ENCODE data around the gene OR10H3.
"Not testable (repeated sequence)": the region's sequence is repeated elsewhere in the genome, so short reads cannot be mapped to it uniquely, and the experiment has no call there.

OR10H3 gene, protein sequence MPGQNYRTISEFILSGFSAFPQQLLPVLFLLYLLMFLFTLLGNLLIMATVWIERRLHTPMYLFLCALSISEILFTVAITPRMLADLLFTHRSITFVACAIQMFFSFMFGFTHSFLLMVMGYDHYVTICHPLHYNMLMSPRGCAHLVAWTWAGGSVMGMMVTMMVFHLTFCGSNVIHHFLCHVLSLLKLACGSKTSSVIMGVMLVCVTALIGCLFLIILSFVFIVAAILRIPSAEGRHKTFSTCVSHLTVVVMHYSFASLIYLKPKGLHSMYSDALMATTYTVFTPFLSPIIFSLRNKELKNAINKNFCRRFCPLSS

GRCh38 chr19:15737722-15738121 is at the start of gene OR10H3:
Gene OR10H3 (plus strand): TSS chr19:15737985. CDS start chr19:15741393, 3,408 bp downstream.
- DNase-seq (ENCODE audit: low read depth), result no peak

DNA sequence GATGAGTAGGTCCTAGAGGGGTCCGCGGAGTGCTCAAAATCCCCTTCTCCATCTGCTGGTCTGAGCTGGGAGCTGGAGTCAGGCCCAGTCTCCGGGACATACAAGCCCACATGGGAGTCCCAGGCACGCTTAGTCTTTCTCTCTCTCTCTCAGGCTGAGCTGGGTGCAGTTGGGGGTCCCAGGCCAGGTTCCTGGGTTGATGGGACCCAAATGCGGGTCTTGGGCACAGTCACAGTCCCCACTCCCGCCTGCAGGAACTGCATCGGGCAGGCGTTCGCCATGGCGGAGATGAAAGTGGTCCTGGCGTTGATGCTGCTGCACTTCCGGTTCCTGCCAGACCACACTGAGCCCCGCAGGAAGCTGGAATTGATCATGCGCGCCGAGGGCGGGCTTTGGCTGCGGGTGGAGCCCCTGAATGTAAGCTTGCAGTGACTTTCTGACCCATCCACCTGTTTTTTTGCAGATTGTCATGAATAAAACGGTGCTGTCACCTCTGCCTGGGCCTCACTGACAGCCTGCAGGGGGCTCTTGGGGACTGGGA is 41.1 kb upstream of the OR10H3 start:
- no peak for DNase-seq (ENCODE audit: low read depth)

GRCh38 chr19:15701757-15702533 is 35.8 kb upstream of the OR10H3 start:
- DNase-seq (ENCODE audit: low read depth), result no peak

DNA sequence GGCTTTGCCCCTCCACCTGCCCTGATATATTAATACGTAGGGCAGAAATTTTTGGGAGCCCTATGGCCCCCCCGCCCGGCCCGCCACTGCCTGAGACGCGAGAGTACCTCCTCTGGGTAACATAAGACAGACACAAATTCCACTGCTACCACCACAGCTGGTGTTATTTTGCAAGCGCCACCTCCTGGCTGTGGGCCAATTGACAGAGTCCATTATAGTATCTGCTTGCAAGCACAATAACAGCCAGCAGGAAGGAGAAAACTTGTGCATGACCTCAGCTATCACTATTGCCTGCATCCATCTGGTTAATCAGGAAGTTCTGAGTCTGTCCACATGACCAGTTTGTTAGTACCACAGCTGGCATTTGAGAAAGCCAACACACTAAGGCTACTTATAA is 35.3 kb upstream of the OR10H3 start:
- no peak for DNase-seq (ENCODE audit: low read depth)

GRCh38 chr19:15714638-15715037 is 23.1 kb upstream of the OR10H3 start:
- no peak for DNase-seq (ENCODE audit: low read depth)

DNA sequence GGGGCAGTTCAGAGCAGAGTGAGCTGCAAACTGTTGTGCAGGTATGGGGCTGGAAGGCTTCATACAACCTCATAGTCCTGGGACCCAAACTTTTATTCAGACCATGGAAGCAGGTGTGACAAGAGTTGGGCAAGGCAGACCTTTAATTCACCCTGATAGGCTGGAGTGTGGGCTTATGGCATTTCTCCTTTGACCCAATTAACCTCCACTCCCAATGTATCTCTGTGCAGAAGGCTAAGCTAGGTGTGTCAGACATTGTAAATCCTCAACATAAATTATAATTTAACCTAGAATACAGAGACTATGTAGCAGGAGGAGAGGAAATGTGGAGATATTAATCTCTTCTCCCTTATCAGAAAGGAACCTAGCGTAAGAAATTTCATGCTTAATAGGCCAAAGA is 22.1 kb upstream of the OR10H3 start:
- DNase-seq (ENCODE audit: low read depth), result no peak

DNA sequence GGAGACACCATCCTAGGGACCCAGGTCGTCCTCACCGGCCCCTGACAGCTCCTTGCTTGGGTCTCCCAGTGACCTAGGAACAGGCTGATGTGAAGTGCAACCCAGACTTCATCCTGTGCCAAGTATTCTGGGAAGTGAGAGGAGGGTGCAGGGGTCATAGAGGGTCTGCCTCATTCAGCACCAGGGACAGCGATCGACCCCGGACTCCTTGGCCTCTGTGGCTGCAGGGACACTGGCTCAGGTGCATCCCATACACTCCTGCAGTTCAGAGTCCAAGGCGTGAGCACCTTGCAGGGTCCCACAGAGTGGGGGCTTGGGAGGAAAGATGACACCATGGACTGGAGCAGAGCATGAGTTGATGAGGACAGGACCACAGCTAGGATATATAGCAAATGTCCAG is 20.0 kb upstream of the OR10H3 start:
- no peak for DNase-seq (ENCODE audit: low read depth)

GRCh38 chr19:15721268-15721667 is 16.5 kb upstream of the OR10H3 start:
- DNase-seq (ENCODE audit: low read depth), result no peak

DNA sequence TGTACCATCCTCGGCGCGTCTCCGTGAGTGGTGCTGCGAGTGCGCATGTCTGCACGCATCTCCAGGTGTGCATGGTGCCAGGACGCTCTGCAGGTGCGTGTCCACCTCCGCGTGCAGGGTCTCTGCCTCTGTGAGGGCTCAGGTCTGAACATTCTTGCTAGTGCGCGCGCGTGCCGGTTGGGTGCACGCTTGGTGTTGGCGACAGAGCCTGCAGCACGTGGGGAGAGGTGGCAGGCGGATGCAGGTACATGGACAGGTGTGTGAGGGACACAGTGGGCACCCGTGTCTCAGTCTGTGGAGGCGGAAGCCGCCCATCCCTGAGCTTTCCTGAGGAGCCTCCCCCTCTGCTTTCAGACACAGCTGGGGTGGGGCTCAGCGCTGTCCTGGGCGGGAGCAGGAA is 14.8 kb upstream of the OR10H3 start:
- no peak for DNase-seq (ENCODE audit: low read depth)

DNA sequence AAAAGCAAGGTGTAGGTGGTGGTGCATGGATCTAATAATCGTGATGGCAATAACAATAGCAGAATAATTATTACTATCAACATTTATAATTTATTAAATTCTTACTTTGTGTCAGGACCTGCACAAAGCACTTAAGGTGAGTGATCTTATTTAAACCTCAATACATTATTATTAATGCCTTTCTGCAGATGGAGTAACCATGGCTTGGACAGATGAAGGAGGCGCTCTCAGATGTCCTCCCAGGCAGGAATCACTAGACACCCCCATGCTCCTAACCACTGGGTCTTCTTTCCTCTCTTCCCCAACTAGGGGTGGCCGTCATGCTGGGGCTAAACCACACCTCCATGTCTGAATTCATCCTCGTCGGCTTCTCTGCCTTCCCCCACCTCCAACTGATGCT is 10.1 kb upstream of the OR10H3 start, which contains the start of gene OR10H2:
Gene OR10H2 (plus strand): TSS at position 301 of the 400 bp plus-strand sequence. CDS start 20 bp downstream, at position 321.
- no peak for DNase-seq (ENCODE audit: low read depth)

DNA sequence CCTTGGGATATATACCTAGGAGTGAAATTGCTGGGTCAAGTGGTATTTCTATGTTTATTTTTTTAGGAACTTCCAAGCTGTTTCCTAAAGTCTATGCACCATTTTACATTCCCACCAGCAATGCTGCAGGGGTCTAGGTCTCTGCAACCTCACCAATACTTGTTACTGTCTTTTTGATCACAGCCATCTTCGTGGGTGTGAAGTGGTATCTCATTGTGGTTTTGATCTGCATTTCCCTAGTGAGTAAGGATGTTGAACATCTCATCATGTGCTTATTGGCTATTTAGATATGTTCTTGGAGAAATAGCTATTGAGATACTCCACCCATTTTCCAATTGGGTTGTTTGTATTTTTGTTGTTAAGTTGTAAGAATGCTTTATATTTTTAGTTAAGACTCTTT is 7.2 kb upstream of the OR10H3 start:
- DNase-seq (ENCODE audit: low read depth), result no peak

DNA sequence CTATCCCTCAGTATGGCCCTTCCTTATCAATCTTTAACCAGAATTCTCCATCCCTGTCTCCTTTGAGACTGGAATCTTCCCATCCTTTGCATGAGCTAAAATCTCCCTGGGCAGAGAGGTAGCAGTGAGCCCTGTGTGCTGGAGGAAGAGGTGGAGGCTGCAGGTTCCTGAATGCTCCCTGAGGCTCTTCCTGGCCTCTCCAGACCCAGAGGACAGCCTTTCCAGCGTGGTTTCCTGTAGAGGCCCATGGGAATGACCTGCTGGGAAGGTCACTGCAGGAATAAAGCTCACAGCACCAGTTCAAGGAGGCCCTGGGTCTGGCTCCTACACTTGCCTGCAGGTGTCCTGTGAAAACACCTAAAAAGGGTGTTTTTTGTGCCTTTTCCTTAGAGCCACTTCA is 5.4 kb upstream of the OR10H3 start:
- DNase-seq (ENCODE audit: low read depth), result no peak

DNA sequence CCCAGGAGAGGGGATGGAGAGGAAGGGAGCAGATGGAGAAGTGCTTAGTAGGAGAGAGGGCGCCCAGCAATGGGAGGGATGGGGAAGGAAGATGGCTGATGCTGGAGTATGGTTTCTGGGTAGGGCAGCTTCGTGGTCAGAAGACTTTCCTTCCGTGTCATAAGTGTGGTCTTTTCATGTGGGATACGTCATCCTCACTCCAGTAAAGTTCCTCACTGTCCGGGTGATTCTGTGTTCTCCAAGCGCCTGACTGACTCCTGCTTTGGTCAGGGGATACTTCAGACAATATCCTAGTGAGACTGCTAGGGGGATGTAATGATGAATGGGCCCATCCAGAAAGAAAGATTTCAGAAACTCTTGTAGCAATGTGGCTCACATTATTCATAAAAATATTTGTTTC is 3.9 kb upstream of the OR10H3 start:
- no peak for DNase-seq (ENCODE audit: low read depth)

- DNase-seq (ENCODE audit: low read depth), result no peak
Measured at GRCh38 chr19:15740785-15741184, 3.0 kb downstream of the OR10H3 start.

- DNase-seq (ENCODE audit: low read depth), result no peak
Measured at GRCh38 chr19:15748239-15748638, 10.5 kb downstream of the OR10H3 start.

DNA sequence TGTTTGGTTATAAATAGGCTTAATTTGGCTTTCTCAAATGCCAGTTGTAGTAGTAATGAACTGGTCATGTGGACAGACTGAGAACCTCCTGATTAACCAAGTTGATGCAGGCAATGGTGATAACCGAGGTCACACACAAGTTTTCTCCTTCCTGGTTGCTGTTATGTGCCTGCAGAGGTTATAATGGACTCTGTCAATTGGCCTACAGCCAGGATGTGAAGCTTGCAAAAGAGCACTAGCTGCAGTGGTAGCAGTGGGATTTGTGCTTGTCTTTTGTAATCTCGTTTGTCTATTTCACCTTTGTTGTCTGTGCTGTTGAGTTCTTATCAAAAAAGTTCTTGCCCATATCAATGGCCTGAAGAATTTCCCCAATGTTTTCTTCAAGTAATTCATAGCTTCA is 20.6 kb downstream of the OR10H3 start:
- DNase-seq (ENCODE audit: low read depth), result no peak

GRCh38 chr19:15759962-15760565 is 22.3 kb downstream of the OR10H3 start:
- DNase-seq (ENCODE audit: low read depth), result no peak

- DNase-seq (ENCODE audit: low read depth), result no peak
Measured at GRCh38 chr19:15769586-15769985, 31.8 kb downstream of the OR10H3 start.

DNA sequence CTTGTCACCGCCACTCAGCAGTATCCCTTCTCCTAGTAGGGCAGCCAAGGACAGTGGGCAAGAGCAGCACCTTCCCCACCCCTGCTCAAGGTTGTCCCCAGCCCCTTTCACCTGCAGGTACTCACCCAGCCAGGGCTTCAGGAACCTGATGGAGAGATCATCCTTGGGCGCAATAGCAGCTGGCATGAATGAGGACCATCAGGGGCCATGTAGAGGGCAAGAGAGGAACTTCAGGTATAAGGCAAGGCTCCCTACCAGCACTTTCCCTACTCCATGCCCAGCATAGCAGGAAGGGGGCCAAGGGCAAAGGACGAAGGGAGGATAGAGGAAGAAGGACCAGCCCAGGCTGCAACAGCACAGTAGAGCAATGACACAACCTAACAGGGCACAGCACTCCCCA is 36.4 kb downstream of the OR10H3 start:
- DNase-seq (ENCODE audit: low read depth), result not testable (repeated sequence)

DNA sequence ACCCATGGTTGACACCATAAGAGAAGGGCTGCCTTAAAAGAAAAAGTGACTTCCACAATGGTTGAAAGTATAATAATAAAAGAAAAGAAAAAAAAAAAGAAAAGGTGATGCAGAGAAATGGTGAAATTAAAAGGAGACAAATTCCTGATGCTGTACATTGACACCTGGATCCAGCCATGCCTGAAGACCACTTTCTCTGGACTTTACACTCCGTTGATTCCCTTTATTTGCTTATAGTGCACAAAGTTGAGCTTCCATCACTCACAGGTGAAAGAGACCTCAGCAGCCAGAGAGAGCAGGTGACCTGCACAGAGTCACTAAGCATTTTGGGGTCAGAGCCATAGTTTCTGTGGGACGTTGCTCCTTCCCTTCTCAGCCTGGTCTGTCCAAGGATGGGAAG is 37.5 kb downstream of the OR10H3 start:
- DNase-seq (ENCODE audit: low read depth), result no peak

DNA sequence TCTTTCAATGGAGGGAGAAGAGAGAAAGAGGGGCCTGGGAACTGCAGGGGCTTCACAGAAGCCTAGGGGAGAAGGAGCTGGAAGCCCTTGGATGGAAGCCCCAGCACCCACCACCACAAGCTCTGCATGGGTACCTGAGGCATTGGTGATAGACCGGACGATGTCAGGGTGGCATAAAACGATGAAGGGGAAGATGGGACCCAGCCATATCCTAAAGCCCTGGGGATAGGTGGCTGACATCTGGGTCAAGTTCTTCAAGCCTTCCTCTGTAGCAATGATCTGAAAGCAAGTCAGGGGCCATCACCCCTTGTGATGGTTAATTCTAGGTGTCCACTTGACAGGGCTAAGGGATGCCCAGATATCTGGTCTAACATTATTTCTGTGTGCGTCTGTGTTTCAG is 38.5 kb downstream of the OR10H3 start:
- no peak for DNase-seq (ENCODE audit: low read depth)
